ENCODE data around the gene DDX21.
"Not testable (repeated sequence)": the region's sequence is repeated elsewhere in the genome, so short reads cannot be mapped to it uniquely, and the experiment has no call there.

The DDX21 gene

GRCh38 chr10:69010151-69010640 lies 54.2 kb downstream of the DDX21 start:
- H3K4me3 ChIP-seq (ENCODE audit: low read length): no peak overlapping the region
- no peak for TF ChIP-seq CTCF (conservative IDR thresholded peaks at IDR 0.05; ENCODE audit: low read length)
- DNase-seq (ENCODE audit: low read depth): peak; percentile 38

- H3K4me3 ChIP-seq (ENCODE audit: low read length); DNase-seq (ENCODE audit: low read depth): not testable (repeated sequence)
Observed at GRCh38 chr10:69012778-69013177, 56.8 kb downstream of the DDX21 start.

GRCh38 chr10:69014171-69014570 lies 58.2 kb downstream of the DDX21 start:
- DNase-seq (ENCODE audit: low read depth): peak; percentile 13
- no peak for TF ChIP-seq CTCF (conservative IDR thresholded peaks at IDR 0.05; ENCODE audit: low read length)
- H3K4me3 ChIP-seq (ENCODE audit: low read length): no peak overlapping the region

GRCh38 chr10:69018613-69019012 lies 62.6 kb downstream of the DDX21 start:
- TF ChIP-seq CTCF (conservative IDR thresholded peaks at IDR 0.05; ENCODE audit: low read length): no peak
- H3K4me3 ChIP-seq (ENCODE audit: low read length): no peak overlapping the region
- DNase-seq (ENCODE audit: low read depth): no peak

- no peak for DNase-seq (ENCODE audit: low read depth)
- no peak overlapping the region for H3K4me3 ChIP-seq (ENCODE audit: low read length)
- TF ChIP-seq CTCF (conservative IDR thresholded peaks at IDR 0.05; ENCODE audit: low read length): no peak
Observed at GRCh38 chr10:69022611-69023010, 66.6 kb downstream of the DDX21 start.

GRCh38 chr10:69025370-69025896 lies 69.5 kb downstream of the DDX21 start:
- DNase-seq (ENCODE audit: low read depth): no peak
- H3K4me3 ChIP-seq (ENCODE audit: low read length): no peak overlapping the region
- no peak for TF ChIP-seq CTCF (conservative IDR thresholded peaks at IDR 0.05; ENCODE audit: low read length)

GRCh38 chr10:69033256-69033655 lies 77.3 kb downstream of the DDX21 start:
- DNase-seq (ENCODE audit: low read depth): no peak

More at GRCh38 chr10:69033256-69033655, 77.3 kb downstream of the DDX21 start:
- TF ChIP-seq CTCF (conservative IDR thresholded peaks at IDR 0.05; ENCODE audit: low read length): no peak
- no peak overlapping the region for H3K4me3 ChIP-seq (ENCODE audit: low read length)
